Lower leg skin (tissue), 3 donors: ENCODE measurements around the gene RPS6KL1.

Experiments
- CTCF ChIP-seq, 3 donors: fragments of 450-650 bp; IDR thresholded peaks; one replicate each; pipeline ENCODE4 v1.5.1; 2016; ENCODE audit warnings: antibody characterized with exemption in 3 of 3, mild to moderate bottlenecking in 3 of 3, moderate library complexity in 2 of 3
- POLR2A ChIP-seq, 2 donors: fragments of 450-650 bp; IDR thresholded peaks; one replicate each; pipeline ENCODE4 v1.6.1; 2016 to 2017; ENCODE audit warnings: antibody characterized with exemption in 2 of 2, mild to moderate bottlenecking in 1 of 2, moderate library complexity in 1 of 2

- TF ChIP-seq CTCF (IDR thresholded peaks at IDR 0.05) (no peak), POLR2A (IDR thresholded peaks at IDR 0.05) (no peak)
These were observed 28.6 kb upstream of the RPS6KL1 start for GRCh38 chr14:74951443-74952179.
